ENCODE measurements around the gene APH1B. TPM values are rescaled to one million over a fixed set of nuclear protein-coding genes. Genes with fewer than 3 reads are reported as not detected.

The APH1B gene
- total and polyA plus RNA-seq, 9 of the 15 experiments (the other 6 are each of a cell fraction or from before 2014, with no cell fraction given), result 5.1 to 9.7 (median 7.0) TPM

DNA sequence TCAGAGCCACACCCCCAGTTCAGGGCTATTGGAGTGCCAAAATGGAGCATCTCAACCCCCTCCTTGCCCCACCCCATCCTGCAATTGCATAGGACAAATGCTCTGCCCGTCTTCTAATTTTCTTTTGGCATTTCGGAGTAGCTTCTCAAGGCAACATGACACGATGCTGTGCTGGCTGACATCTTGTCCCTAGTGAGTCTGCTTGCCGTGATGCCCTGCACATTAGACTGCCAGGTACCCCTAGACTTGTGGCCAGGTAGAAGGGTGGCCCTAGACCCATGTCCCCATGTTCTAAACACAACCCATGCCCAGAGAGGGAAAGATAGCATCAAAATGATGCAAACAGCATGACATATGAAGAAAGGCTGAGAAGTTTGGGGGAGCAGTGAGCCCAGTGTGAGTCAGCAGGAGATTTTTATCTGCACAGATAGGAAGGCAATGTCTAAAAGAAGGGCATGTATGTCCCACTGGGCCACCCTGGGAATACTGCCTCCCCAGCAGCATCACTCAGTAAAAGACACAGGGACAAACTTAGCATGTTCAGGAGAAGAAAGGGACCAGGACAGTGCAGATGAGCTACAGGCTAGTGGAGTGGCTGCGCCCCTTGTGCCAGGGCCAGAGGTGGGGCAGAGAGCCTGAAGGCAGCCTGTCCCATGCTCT is 67.5 kb downstream of the APH1B start (continued):
- no peak for TF ChIP-seq ZNF699 (CRISPR knock-in tag; IDR thresholded peaks at IDR 0.05; ENCODE audit: insufficient replicate concordance)
- TF ChIP-seq SAP30 (IDR thresholded peaks at IDR 0.05; ENCODE audit: borderline replicate concordance, insufficient read depth, low read depth, low read length, poor library complexity, severe bottlenecking), result no peak
- no peak for TF ChIP-seq SRSF1 (IDR thresholded peaks at IDR 0.05; ENCODE audit: low read depth, low read length)
- TF ChIP-seq, protein P1, sequence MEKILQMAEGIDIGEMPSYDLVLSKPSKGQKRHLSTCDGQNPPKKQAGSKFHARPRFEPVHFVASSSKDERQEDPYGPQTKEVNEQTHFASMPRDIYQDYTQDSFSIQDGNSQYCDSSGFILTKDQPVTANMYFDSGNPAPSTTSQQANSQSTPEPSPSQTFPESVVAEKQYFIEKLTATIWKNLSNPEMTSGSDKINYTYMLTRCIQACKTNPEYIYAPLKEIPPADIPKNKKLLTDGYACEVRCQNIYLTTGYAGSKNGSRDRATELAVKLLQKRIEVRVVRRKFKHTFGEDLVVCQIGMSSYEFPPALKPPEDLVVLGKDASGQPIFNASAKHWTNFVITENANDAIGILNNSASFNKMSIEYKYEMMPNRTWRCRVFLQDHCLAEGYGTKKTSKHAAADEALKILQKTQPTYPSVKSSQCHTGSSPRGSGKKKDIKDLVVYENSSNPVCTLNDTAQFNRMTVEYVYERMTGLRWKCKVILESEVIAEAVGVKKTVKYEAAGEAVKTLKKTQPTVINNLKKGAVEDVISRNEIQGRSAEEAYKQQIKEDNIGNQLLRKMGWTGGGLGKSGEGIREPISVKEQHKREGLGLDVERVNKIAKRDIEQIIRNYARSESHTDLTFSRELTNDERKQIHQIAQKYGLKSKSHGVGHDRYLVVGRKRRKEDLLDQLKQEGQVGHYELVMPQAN (IDR thresholded peaks at IDR 0.05; ENCODE audit: borderline replicate concordance), result no peak
- peak in 1 of 2 experiments; percentile 53; a peak in 1 of 4 replicates for TF ChIP-seq RCOR1 (IDR thresholded peaks at IDR 0.05; ENCODE audit: borderline replicate concordance in 1 of 2, low read depth in 2 of 2, low read length in 2 of 2)
- TF ChIP-seq ZC3H8 (IDR thresholded peaks at IDR 0.05), result no peak
- TF ChIP-seq TCF7 (IDR thresholded peaks at IDR 0.05; ENCODE audit: borderline replicate concordance), result no peak
- TF ChIP-seq NFRKB (IDR thresholded peaks at IDR 0.05; ENCODE audit: low read depth), result peak; percentile 64; the same call in 1 of the 2 replicates
- TF ChIP-seq ZNF561 (CRISPR knock-in tag; conservative IDR thresholded peaks at IDR 0.05), result no peak
- no peak for TF ChIP-seq ZNF512 (tag; IDR thresholded peaks at IDR 0.05)
- TF ChIP-seq DPF2 (IDR thresholded peaks at IDR 0.05), result peak; percentile 94
- TF ChIP-seq ZHX1 (conservative IDR thresholded peaks at IDR 0.05; ENCODE audit: low read length), result no peak
- no peak for TF ChIP-seq ZNF436 (CRISPR knock-in tag; IDR thresholded peaks at IDR 0.05)
- TF ChIP-seq CHD1 (IDR thresholded peaks at IDR 0.05; ENCODE audit: low read length), result no peak
